ENCODE data around the gene SHISAL2A. TPM values are rescaled to one million over a fixed set of nuclear protein-coding genes. Genes with fewer than 3 reads are reported as not detected.

The SHISAL2A gene
- polyA plus RNA-seq, 3 donors = 0.03 to 0.28 TPM; not detected in 1

- H3K27ac ChIP-seq (ENCODE audit: low read depth in 1 of 2, low read length in 2 of 2) = no peak overlapping the region
- H3K9me3 Mint-ChIP-seq = peaks cover 0 to 5% (median 2%) of the 10 kb centered on the region in 7 donors
- no peak overlapping the region for H3K9ac ChIP-seq (ENCODE audit: insufficient read depth, low read length, poor library complexity, severe bottlenecking)
- no peaks in the 10 kb centered on the region for H3K36me3 ChIP-seq (replicated peaks in 1 of 2; ENCODE audit: control insufficient read depth in 1 of 2, insufficient read depth in 2 of 2, low read length in 2 of 2)
- H3K9me3 ChIP-seq (replicated peaks in 1 of 2; ENCODE audit: control insufficient read depth in 1 of 2, insufficient read depth in 1 of 2, low read length in 2 of 2) = no peaks in the 10 kb centered on the region
- peaks cover 6% of the 10 kb centered on the region for H3K4me1 Mint-ChIP-seq
- H3K4me3 ChIP-seq (replicated peaks in 1 of 3; ENCODE audit: low read depth in 2 of 3, low read length in 3 of 3) = no peak overlapping the region
- WGBS (ENCODE audit: insufficient coverage) = 80% methylated on average over 1 of the region's 6 CpGs
- no peak overlapping the region for H3K4me2 ChIP-seq (replicated peaks; ENCODE audit: extremely low read depth, low read length, poor library complexity, severe bottlenecking)
- peaks cover 0 to 4% (median 1%) of the 10 kb centered on the region in 3 donors for H3K27me3 Mint-ChIP-seq (ENCODE audit: low read depth in 3 of 3)
- no peak overlapping the region for H2AFZ ChIP-seq (ENCODE audit: insufficient read depth, low read depth, low read length, poor library complexity, severe bottlenecking)
- H4K20me1 ChIP-seq (ENCODE audit: insufficient read depth, low read length) = no peaks in the 10 kb centered on the region
- H3K27ac Mint-ChIP-seq = no peak overlapping the region
- H3K4me1 ChIP-seq (ENCODE audit: control insufficient read depth in 1 of 2, insufficient read depth in 2 of 2, low read length in 2 of 2) = no peaks in the 10 kb centered on the region
- no peak for DNase-seq
- peaks cover 0 to 4% of the 10 kb centered on the region in 2 donors for H3K36me3 Mint-ChIP-seq
- H3K4me3 Mint-ChIP-seq = no peak overlapping the region
- H3K79me2 ChIP-seq (ENCODE audit: insufficient read depth, low read length) = no peaks in the 10 kb centered on the region
- intact Hi-C loops (cut with micrococcal nuclease) = no loop called here
- H3K27me3 ChIP-seq (ENCODE audit: control insufficient read depth in 2 of 2, insufficient read depth in 2 of 2, low read length in 2 of 2) = no peaks in the 10 kb centered on the region
- TF ChIP-seq, protein P1, sequence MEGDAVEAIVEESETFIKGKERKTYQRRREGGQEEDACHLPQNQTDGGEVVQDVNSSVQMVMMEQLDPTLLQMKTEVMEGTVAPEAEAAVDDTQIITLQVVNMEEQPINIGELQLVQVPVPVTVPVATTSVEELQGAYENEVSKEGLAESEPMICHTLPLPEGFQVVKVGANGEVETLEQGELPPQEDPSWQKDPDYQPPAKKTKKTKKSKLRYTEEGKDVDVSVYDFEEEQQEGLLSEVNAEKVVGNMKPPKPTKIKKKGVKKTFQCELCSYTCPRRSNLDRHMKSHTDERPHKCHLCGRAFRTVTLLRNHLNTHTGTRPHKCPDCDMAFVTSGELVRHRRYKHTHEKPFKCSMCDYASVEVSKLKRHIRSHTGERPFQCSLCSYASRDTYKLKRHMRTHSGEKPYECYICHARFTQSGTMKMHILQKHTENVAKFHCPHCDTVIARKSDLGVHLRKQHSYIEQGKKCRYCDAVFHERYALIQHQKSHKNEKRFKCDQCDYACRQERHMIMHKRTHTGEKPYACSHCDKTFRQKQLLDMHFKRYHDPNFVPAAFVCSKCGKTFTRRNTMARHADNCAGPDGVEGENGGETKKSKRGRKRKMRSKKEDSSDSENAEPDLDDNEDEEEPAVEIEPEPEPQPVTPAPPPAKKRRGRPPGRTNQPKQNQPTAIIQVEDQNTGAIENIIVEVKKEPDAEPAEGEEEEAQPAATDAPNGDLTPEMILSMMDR (IDR thresholded peaks at IDR 0.05) = no peak
These were observed 12.3 kb downstream of the SHISAL2A start for GRCh38 chr1:52645261-52645660.

- H3K9me3 ChIP-seq (replicated peaks in 1 of 2; ENCODE audit: control insufficient read depth in 1 of 2, insufficient read depth in 1 of 2, low read length in 2 of 2) = no peaks in the 10 kb centered on the region
- H4K20me1 ChIP-seq (ENCODE audit: insufficient read depth, low read length) = no peaks in the 10 kb centered on the region
- H3K9ac ChIP-seq (ENCODE audit: insufficient read depth, low read length, poor library complexity, severe bottlenecking) = no peak overlapping the region
- Mint-ChIP-seq H3K9me3 (peaks cover 0 to 3% (median 0%) of the 10 kb centered on the region in 7 donors), H3K27me3 (ENCODE audit: low read depth in 3 of 3) (no peaks in the 10 kb centered on the region), H3K4me3 (no peak overlapping the region), H3K36me3 (no peaks in the 10 kb centered on the region), H3K4me1 (peaks cover 5% of the 10 kb centered on the region), H3K27ac (no peak overlapping the region)
- no peak overlapping the region for H3K4me2 ChIP-seq (replicated peaks; ENCODE audit: extremely low read depth, low read length, poor library complexity, severe bottlenecking)
- no peaks in the 10 kb centered on the region for H3K36me3 ChIP-seq (replicated peaks in 1 of 2; ENCODE audit: control insufficient read depth in 1 of 2, insufficient read depth in 2 of 2, low read length in 2 of 2)
- TF ChIP-seq, protein P1 (IDR thresholded peaks at IDR 0.05) = no peak
- no peak overlapping the region for H3K27ac ChIP-seq (ENCODE audit: low read depth in 1 of 2, low read length in 2 of 2)
- no CpG with 5 or more reads among the region's 1 CpG for WGBS (ENCODE audit: insufficient coverage)
- H3K4me3 ChIP-seq (replicated peaks in 1 of 3; ENCODE audit: low read depth in 2 of 3, low read length in 3 of 3) = no peak overlapping the region
- no peak overlapping the region for H2AFZ ChIP-seq (ENCODE audit: insufficient read depth, low read depth, low read length, poor library complexity, severe bottlenecking)
- H3K27me3 ChIP-seq (ENCODE audit: control insufficient read depth in 2 of 2, insufficient read depth in 2 of 2, low read length in 2 of 2) = no peaks in the 10 kb centered on the region
- H3K79me2 ChIP-seq (ENCODE audit: insufficient read depth, low read length) = no peaks in the 10 kb centered on the region
- H3K4me1 ChIP-seq (ENCODE audit: control insufficient read depth in 1 of 2, insufficient read depth in 2 of 2, low read length in 2 of 2) = no peaks in the 10 kb centered on the region
- intact Hi-C loops (cut with micrococcal nuclease) = no loop called here
- DNase-seq = no peak
These were observed 18.9 kb downstream of the SHISAL2A start for GRCh38 chr1:52651904-52652303.

All from CD14-positive monocyte (primary cell).